ENCODE measurements around the gene TMEM132D. TPM values are rescaled to one million over a fixed set of nuclear protein-coding genes. Genes with fewer than 3 reads are reported as not detected.

TMEM132D gene
- total and polyA plus RNA-seq, 2 donors (not counting 3 experiments of a cell fraction or from before 2014, with no cell fraction given) = not detected

- CTCF ChIA-PET = no interaction called here
Observed at GRCh38 chr12:129670256-129670920, 233.4 kb downstream of the TMEM132D start.

More at GRCh38 chr12:129670256-129670920, 233.4 kb downstream of the TMEM132D start:
- TF ChIP-seq MYC (IDR thresholded peaks at IDR 0.05; ENCODE audit: low read depth, low read length) = no peak
- TF ChIP-seq EZH2 (IDR thresholded peaks at IDR 0.05; ENCODE audit: borderline replicate concordance, low read depth, low read length, severe bottlenecking) = no peak
- no peak for TF ChIP-seq JUN (IDR thresholded peaks at IDR 0.05; ENCODE audit: borderline replicate concordance, insufficient read depth, insufficient read length, low read depth)
- TF ChIP-seq FOS (IDR thresholded peaks at IDR 0.05; ENCODE audit: borderline replicate concordance, insufficient read depth, low read length) = no peak
- TF ChIP-seq GATA2 (IDR thresholded peaks at IDR 0.05; ENCODE audit: insufficient read depth, insufficient read length, low read depth, low read length) = no peak
- TF ChIP-seq MAX (IDR thresholded peaks at IDR 0.05; ENCODE audit: insufficient read depth, insufficient read length) = no peak
- TF ChIP-seq, protein P1, sequence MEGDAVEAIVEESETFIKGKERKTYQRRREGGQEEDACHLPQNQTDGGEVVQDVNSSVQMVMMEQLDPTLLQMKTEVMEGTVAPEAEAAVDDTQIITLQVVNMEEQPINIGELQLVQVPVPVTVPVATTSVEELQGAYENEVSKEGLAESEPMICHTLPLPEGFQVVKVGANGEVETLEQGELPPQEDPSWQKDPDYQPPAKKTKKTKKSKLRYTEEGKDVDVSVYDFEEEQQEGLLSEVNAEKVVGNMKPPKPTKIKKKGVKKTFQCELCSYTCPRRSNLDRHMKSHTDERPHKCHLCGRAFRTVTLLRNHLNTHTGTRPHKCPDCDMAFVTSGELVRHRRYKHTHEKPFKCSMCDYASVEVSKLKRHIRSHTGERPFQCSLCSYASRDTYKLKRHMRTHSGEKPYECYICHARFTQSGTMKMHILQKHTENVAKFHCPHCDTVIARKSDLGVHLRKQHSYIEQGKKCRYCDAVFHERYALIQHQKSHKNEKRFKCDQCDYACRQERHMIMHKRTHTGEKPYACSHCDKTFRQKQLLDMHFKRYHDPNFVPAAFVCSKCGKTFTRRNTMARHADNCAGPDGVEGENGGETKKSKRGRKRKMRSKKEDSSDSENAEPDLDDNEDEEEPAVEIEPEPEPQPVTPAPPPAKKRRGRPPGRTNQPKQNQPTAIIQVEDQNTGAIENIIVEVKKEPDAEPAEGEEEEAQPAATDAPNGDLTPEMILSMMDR (IDR thresholded peaks at IDR 0.05; ENCODE audit: extremely low read depth in 1 of 2, insufficient read depth in 1 of 2, low read depth in 1 of 2, low read length in 2 of 2) = no peak
- TF ChIP-seq POLR2AphosphoS5 (IDR thresholded peaks at IDR 0.05; ENCODE audit: insufficient read depth, low read depth, low read length) = no peak
- TF ChIP-seq POLR2A (IDR thresholded peaks at IDR 0.05; ENCODE audit: low read depth, low read length) = no peak
- no peak for DNase-seq (ENCODE audit: low read depth, low spot score)
- no peaks in the 10 kb centered on the region for H4K20me1 ChIP-seq (replicated peaks; ENCODE audit: control insufficient read depth, extremely low read depth, insufficient read depth, low read length)
- H3K9ac ChIP-seq (replicated peaks; ENCODE audit: extremely low read depth, insufficient read depth, low read length) = no peak overlapping the region
- no peaks in the 10 kb centered on the region for H3K9me3 ChIP-seq (replicated peaks; ENCODE audit: control insufficient read depth, insufficient read depth, low read length)
- POLR2A ChIA-PET = no interaction called here
- H3K4me3 ChIP-seq (replicated peaks in 1 of 3; ENCODE audit: insufficient read depth in 1 of 3, low read depth in 1 of 3, low read length in 3 of 3) = no peak overlapping the region
- intact Hi-C loops (cut with micrococcal nuclease) (no loop called here), dilution Hi-C loops (cut with MboI; ENCODE audit: extremely low pct_ligation_motif_present, low sequenced_read_pairs) (no loop called here)
- BruUV-seq (replicated peaks) = no TSS peak
- no peaks in the 10 kb centered on the region for H3K79me2 ChIP-seq (ENCODE audit: control insufficient read depth, insufficient read depth, low read length)
- no peak for FAIRE-seq
- no peaks in the 10 kb centered on the region for H3K36me3 ChIP-seq (ENCODE audit: control insufficient read depth in 2 of 2, extremely low read depth in 1 of 2, insufficient read depth in 2 of 2, low read length in 2 of 2)
- no peak overlapping the region for H3K27ac ChIP-seq (ENCODE audit: insufficient read depth, low read depth, low read length)
- H3K4me1 ChIP-seq (ENCODE audit: control insufficient read depth, extremely low read depth, insufficient read depth, low read length) = no peaks in the 10 kb centered on the region
- no peaks in the 10 kb centered on the region for H3K27me3 ChIP-seq (ENCODE audit: control insufficient read depth in 2 of 2, insufficient read depth in 2 of 2, low read length in 2 of 2)
- H3K9me1 ChIP-seq (replicated peaks; ENCODE audit: control insufficient read depth, extremely low read depth, insufficient read depth, low read length) = no peaks in the 10 kb centered on the region
- H2AFZ ChIP-seq (ENCODE audit: low read depth, low read length) = no peak overlapping the region
- H3K4me2 ChIP-seq (ENCODE audit: insufficient read depth, low read length) = no peak overlapping the region
